DMS53 (cell line): ENCODE data around the gene CAMSAP3.

Source experiments
- DNase-seq: peaks from one replicate; lab custom pipeline; 2025; lab: John Stamatoyannopoulos, UW

The CAMSAP3 gene

DNA sequence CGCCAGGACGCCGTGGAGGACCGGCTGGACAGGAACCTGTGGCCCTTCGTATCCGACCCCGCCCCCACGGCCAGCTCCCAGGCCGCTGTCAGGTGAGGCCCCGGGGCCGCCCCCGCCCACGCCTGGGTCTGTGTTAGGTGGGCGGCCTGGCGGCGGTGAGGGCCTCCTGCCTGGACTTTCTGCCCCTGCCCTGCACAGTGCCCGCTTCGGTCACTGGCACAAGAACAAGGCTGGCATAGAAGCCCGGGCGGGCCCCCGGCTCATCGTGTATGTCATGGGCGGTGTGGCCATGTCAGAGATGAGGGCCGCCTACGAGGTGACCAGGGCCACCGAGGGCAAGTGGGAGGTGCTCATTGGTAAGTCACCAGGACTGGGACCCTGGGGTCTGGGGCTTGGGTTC is 51.5 kb downstream of the CAMSAP3 start:
- DNase-seq: no peak

GRCh38 chr19:7648265-7649014 is 52.8 kb downstream of the CAMSAP3 start:
- DNase-seq: no peak

DNA sequence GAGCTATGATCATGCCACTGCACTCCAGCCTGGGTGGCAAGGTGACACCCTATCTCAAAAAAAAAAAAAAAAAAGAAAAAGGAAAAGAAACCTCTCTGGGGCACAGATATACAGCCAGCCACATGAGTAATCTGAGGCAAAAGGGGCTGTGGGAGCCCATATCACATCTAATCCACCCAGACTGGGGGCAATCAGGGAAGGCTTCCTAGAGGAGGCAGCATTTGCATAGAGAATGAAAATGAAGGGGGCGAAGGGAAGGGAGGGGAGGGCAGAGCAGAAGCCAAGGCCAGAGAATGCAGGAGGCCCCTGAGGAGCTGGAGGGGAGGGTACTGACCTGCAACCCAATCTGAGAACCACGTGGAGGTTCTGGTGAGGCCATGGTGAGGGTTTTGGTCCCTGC is 54.5 kb downstream of the CAMSAP3 start:
- DNase-seq: no peak

DNA sequence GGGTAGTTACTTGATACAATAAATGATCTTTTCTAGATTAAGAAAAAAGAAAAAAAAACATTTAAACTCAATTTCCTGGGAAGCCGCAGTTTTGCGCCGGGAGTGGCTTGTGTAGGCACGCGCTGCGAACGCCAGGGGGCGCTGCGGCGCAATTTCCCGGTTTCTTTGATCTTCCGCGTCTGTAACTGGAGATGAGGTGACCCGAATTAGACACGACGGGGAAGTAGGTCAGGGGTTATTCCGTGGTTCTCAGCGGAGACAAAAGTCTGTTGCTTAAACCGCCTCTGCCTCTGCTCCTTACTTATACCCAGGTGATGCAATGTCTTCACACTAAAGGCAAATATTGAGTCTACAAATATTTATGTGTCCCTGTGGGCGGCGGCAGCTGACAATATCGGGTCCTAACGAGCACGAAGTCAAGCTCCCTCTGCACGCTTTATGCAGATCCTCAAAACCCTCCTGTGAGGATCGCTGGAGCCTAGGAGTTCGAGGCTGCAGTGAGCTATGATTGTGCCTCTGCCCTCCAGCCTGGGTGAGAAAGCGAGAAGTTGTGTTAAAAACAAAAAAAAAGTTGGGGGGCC is 56.5 kb downstream of the CAMSAP3 start:
- DNase-seq: peak; percentile 91

GRCh38 chr19:7654401-7654800 is 58.7 kb downstream of the CAMSAP3 start:
- DNase-seq: no peak

DNA sequence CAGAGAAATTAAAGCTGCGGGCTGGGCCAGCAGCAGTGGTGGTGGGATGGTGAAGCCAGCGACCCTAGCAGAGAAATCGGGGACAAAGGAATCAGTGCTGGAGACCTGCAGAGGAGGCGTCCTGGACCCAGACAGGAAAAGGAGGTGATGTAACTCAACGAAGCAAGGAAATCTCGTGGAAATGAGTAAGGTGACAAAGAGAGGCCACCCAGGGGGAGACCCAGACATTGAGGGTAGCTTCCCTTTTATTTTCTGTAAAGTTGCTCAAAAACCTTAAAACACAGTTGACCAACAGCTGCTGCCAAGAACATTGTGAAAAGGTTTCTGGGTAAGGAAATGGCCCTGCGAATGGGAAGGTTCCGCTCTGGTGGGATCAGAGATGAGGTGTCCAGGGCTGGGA is 59.9 kb downstream of the CAMSAP3 start:
- no peak for DNase-seq

DNA sequence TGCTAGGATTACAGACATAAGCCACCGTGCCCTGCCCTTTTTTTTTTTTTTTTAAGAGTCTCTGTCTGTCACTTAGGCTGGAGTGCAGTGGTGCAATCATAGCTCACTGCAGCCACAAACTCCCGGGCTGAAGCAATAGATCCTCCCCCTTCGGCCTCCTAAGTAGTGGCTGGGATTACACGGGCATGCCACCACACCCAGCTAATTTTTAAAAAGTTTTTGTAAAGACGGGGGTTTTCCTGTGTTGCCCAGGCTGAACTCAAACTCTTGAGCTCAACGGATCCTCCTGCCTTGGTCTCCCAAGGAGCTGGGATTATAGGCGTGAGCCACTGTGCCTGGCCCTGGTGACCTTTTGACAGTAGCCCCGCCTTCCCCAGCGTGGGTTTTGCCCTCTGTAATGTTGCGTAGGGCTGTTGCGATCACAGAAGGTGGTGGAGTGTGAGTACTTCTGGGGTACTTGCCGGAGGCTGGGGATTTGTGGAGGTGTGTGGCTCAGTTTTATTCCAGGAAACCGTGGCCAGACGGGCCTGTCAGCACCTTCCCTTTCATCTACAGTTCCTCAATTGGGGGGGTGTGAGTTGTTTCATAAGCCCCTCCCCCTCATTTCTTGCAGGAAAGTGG is 61.6 kb downstream of the CAMSAP3 start:
- no peak for DNase-seq

DNA sequence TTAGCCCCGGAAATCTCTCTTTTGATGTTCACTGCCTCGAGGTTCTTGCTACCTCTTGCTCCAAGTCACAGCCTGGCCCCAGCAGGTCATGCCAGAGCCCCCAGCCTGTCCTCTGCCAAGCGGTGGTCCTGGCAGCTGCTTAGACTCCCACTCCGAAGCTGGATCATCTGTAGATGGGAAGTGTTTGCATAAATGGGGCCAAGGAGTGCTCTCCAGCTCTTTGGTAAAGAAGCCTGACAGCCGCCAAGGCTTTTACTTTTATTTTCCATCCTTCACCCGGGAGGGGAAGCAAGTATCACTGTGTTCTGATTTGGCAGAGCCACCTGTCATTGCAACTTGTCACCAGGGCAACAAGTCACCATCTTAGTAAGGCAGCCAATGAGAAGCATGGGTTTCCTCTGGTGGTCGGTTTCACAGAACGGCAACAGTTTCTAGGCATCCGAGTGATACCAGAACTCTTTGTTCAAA is 62.6 kb downstream of the CAMSAP3 start:
- no peak for DNase-seq

DNA sequence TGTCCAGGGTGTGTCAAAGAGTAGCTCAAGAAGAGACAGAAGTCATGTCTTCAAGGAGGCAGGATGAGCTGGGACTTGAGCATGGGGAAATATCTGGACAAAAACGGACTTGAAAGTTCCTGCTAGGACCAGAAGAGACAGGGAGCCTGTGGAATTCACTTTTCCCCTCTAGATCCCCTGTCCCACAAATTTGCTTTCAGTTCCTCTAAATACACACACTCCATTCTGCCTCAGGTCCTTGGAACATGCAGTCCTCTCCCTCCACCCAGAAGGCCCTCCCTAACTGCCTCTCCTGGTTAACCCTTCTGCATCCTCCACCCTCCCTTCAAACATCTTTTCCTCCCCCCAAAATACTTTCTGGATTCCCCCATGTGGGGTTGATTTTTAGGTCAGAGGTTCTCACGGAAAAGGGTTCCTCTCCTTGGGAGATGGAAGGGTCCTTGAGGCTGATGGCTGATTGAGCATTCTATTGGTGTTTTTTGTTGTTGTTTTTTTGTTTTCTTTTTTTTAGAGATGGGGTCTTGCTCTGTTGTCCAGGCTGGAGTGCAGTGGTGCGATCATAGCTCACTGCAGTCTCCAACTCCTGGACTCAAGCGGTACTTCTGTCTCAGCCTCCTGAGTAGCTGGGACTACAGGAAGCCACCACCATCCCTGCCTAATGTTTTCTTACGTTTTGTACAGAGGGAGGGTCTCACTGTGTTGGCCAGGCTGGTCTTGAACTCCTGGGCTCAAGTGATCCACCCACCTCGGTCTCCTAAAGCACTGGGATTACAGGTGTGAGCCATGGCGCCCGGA is 66.3 kb downstream of the CAMSAP3 start:
- no peak for DNase-seq

DNA sequence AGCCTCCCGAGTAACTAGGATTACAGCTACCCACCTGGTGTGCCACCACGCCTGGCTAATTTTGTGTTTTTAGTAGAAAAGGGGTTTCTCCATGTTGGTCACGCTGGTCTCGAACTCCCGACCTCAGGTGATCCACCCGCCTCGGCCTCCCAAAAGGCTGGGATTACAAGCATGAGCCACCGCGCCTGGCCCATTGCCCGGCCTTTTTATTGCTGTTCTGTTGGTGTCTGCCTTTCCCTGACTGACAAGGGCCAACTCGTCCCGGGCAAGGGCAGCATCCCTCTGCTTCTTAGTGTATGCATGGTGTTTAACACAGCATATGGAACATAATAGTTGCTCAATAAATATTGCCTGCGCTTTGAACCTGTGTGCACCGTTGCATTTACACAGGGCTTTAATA is 67.0 kb downstream of the CAMSAP3 start:
- DNase-seq: no peak

DNA sequence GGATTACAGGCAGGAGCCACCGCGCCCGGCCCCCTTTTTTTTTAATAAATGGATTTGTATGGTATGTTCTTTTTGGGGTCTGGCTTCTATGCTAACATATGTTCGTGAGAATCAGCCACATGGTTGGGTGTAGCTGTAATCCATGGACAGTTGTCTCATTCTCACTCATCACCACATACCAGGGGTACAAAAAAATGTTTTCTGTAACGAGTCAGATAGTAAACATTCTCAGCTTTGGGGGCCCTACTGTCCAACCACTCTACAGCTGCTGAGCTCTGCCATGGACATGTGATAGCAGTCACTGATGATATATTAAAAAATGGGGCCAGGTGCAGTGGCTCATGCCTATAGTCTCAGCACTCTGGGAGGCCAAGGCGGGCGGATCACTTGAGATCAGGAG is 68.0 kb downstream of the CAMSAP3 start:
- DNase-seq: no peak

GRCh38 chr19:7665076-7665475 is 69.4 kb downstream of the CAMSAP3 start:
- DNase-seq: no peak
